OCI-LY7 (cell line): Measurements from ENCODE around the gene HEY2. TPM values are rescaled to one million over a fixed set of nuclear protein-coding genes. Genes with fewer than 3 reads are reported as not detected.

Source experiments
- BruUV-seq: library from RNA; stranded (reverse); fragments of 400-500 nt; replicated peaks from 2 replicates; lab custom pipeline; 2021; lab: Mats Ljungman, UMichigan
- CTCF ChIA-PET: fragments of 300-600 bp; sonication (Branson Sonifier 250); formaldehyde crosslinking; loops from one replicate; lab custom pipeline; 2022; ENCODE audit warnings: antibody characterized with exemption; ENCODE audit not compliant: unreplicated experiment; lab: Charles Lee
- POLR2A ChIA-PET: fragments of 300-600 bp; sonication (Branson Sonifier 250); formaldehyde crosslinking; loops from one replicate; lab custom pipeline; 2022; ENCODE audit warnings: antibody characterized with exemption; lab: Charles Lee
- DNase-seq: peaks from one replicate; pipeline ENCODE4 v3.0.0-alpha.2; 2015; ENCODE audit warnings: low spot score
- H2AFZ ChIP-seq: fragments of 200-600 bp; sonication (generic), shearing (Covaris generic); 2 replicates; pipeline ENCODE4 v1.6.1; 2014; ENCODE audit warnings: mild to moderate bottlenecking, antibody characterized with exemption, low read length, moderate library complexity
- H3K27ac ChIP-seq: fragments of 200-600 bp; sonication (generic); 2 replicates; pipeline ENCODE4 v1.5.1; 2014; ENCODE audit warnings: mixed run types, low read depth, mild to moderate bottlenecking, moderate library complexity, low read length, inconsistent platforms; ENCODE audit not compliant: poor library complexity, severe bottlenecking
- H3K36me3 ChIP-seq: fragments of 200-600 bp; sonication (generic); 2 replicates; pipeline ENCODE4 v1.6.1; 2014; ENCODE audit warnings: mild to moderate bottlenecking, antibody characterized with exemption, low read length, moderate library complexity, mixed read lengths; ENCODE audit not compliant: insufficient read depth
- H3K4me1 ChIP-seq: fragments of 200-600 bp; sonication (generic); 2 replicates; pipeline ENCODE4 v1.5.1; 2014; ENCODE audit warnings: mild to moderate bottlenecking, low read length; ENCODE audit not compliant: insufficient read depth, poor library complexity, severe bottlenecking
- H3K4me2 ChIP-seq: fragments of 200-600 bp; sonication (generic); 2 replicates; pipeline ENCODE4 v1.6.1; 2014; ENCODE audit warnings: mild to moderate bottlenecking, low read length
- H3K4me3 ChIP-seq: fragments of 200-600 bp; sonication (generic); 2 replicates; pipeline ENCODE4 v1.5.1; 2014; ENCODE audit warnings: mild to moderate bottlenecking, low read depth, low read length; ENCODE audit not compliant: poor library complexity, severe bottlenecking
- H3K79me2 ChIP-seq: fragments of 200-600 bp; sonication (generic); 2 replicates; pipeline ENCODE4 v1.6.1; 2016; ENCODE audit warnings: low read depth, mild to moderate bottlenecking, low read length, moderate library complexity, mixed read lengths; ENCODE audit not compliant: insufficient read depth
- H3K9me2 ChIP-seq: fragments of 200-600 bp; sonication (generic); 2 replicates; pipeline ENCODE4 v1.6.1; 2016; ENCODE audit warnings: mild to moderate bottlenecking, low read length, mixed read lengths; ENCODE audit not compliant: insufficient read depth
- H3K9me3 ChIP-seq: fragments of 200-600 bp; sonication (generic); 2 replicates; pipeline ENCODE4 v1.6.1; 2014; ENCODE audit warnings: mild to moderate bottlenecking, mixed run types, low read length, mixed read lengths
- H4K20me1 ChIP-seq: fragments of 200-600 bp; sonication (generic); 2 replicates; pipeline ENCODE4 v1.6.1; 2014; ENCODE audit warnings: mild to moderate bottlenecking, antibody characterized with exemption, low read length, moderate library complexity, mixed read lengths; ENCODE audit not compliant: insufficient read depth
- EZH2phosphoT487 ChIP-seq: fragments of 200-600 bp; sonication (generic); IDR thresholded peaks from 2 replicates; pipeline ENCODE4 v1.6.1; 2018; ENCODE audit warnings: low read depth, borderline replicate concordance, mild to moderate bottlenecking, mixed run types, antibody characterized with exemption, low read length, moderate library complexity, mixed read lengths
- intact Hi-C: fragments of 100-400 bp; cut with micrococcal nuclease; formaldehyde crosslinking; loops from one replicate; pipeline ENCODE4 v1.10.0; 2022; ENCODE audit not compliant: unreplicated experiment
- total RNA-seq, 2 experiments: library from RNA; depleted of rRNA in 1 of 2; stranded (reverse); fragments of >200 nt in 1 of 2; shearing (Covaris generic) in 1 of 2; gene quantifications; 2 replicates each; pipeline ENCODE4 v1.2.3, GENCODE V29; 2014 to 2022
- TF ChIP-seq, protein P1 (sequence below): fragments of 200-600 bp; sonication (generic); conservative IDR thresholded peaks from 2 replicates; pipeline ENCODE4 v1.5.1; 2014; ENCODE audit warnings: mild to moderate bottlenecking, antibody characterized with exemption, low read length, moderate library complexity, mixed read lengths

The HEY2 gene
- total RNA-seq, 2 experiments from 2014 or later = 0.32 to 1.3 TPM

DNA sequence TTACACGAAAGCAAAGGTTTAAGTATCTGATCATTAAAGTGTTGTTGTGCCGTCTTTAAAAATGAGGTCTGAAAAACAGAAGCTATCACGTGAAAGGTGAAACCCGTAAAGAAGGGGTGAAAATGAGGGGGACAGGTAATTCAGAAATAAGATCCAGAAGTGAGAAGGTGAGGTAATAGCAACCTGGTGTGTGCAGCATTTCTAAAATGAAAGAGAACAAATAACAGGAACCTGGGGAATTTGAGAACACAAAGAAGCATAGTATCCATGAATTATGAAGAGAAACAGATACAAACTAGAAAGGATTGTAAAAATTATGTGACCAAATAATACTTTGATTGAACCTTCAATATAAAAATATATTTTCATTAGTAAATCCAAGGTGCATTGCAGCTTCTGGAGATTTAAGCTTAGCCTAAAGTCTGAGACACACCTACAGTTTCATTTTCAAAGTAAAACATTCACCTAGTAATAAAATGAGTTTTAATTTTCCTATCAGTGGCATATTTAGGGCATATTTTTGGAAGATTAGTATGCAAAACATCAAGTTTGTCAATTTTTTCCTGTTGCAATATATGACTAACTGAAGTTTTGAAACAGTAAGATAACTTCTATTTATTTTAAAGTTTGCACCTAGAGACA, 1.4 kb downstream of the HEY2 start:
- no peaks in the 10 kb centered on the region for H4K20me1 ChIP-seq
- peaks cover 46% of the 10 kb centered on the region for H3K4me1 ChIP-seq
- BruUV-seq = no TSS peak
- H3K4me3 ChIP-seq = peak overlapping the region; percentile 73
- no peaks in the 10 kb centered on the region for H3K9me3 ChIP-seq
- intact Hi-C loops = loop anchor here (5.0 kb wide), 1 partner anchor 239 kb away; no protein-coding TSS in a partner anchor
- H3K9me2 ChIP-seq = no peaks in the 10 kb centered on the region
- ChIA-PET CTCF (interaction anchor here (1.4 kb wide), 1 partner anchor 438 kb away, joined by 3 read pairs; no protein-coding TSS in a partner anchor), POLR2A (interaction anchor here (0.9 to 1.9 kb wide), 4 partner anchors 72 to 404 kb away, joined by 3 to 6 read pairs (median 6); no protein-coding TSS in a partner anchor)
- H2AFZ ChIP-seq = peak overlapping the region; percentile 92; the same call in 1 of the 2 replicates
- H3K27ac ChIP-seq = no peak overlapping the region
- TF ChIP-seq, protein P1, sequence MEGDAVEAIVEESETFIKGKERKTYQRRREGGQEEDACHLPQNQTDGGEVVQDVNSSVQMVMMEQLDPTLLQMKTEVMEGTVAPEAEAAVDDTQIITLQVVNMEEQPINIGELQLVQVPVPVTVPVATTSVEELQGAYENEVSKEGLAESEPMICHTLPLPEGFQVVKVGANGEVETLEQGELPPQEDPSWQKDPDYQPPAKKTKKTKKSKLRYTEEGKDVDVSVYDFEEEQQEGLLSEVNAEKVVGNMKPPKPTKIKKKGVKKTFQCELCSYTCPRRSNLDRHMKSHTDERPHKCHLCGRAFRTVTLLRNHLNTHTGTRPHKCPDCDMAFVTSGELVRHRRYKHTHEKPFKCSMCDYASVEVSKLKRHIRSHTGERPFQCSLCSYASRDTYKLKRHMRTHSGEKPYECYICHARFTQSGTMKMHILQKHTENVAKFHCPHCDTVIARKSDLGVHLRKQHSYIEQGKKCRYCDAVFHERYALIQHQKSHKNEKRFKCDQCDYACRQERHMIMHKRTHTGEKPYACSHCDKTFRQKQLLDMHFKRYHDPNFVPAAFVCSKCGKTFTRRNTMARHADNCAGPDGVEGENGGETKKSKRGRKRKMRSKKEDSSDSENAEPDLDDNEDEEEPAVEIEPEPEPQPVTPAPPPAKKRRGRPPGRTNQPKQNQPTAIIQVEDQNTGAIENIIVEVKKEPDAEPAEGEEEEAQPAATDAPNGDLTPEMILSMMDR = no peak
- no peak for TF ChIP-seq EZH2phosphoT487
- no peaks in the 10 kb centered on the region for H3K79me2 ChIP-seq
- DNase-seq = no peak
- peak overlapping the region; percentile 92 for H3K4me2 ChIP-seq
- no peaks in the 10 kb centered on the region for H3K36me3 ChIP-seq

DNA sequence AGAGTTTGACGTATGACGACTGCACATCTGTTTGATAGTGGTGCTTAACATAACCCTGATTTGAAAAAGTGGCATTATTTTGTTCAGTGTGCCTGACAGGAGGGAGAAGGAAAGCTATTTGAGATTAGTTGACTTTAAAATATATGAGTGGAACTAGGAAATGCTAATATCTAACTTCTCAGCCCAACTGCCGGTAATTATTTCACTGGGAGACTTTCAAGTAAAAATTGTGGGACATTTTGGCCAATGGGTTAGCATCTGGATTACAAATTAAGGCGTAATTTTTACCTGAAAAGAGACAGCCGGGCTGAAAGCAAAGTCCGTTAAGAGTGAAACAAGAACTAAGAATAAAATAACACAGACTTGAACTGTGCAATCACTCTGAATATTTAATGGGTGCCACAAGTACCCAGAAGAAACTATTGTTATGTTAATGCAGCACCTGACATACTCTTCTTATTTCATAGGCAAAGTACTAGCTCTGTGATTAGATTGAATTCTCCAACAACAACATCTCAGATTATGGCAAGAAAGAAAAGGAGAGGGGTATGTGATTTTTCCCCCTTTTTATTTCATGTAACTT, 2.0 kb downstream of the HEY2 start:
- H4K20me1 ChIP-seq = no peaks in the 10 kb centered on the region
- no peaks in the 10 kb centered on the region for H3K79me2 ChIP-seq
- H3K4me3 ChIP-seq = peak overlapping the region; percentile 18
- H3K27ac ChIP-seq = no peak overlapping the region
- POLR2A ChIA-PET = interaction anchor here (0.5 to 1.9 kb wide), 11 partner anchors 10 to 450 kb away, joined by 3 to 6 read pairs (median 4); partner anchors contain the start of gene HDDC2
- peak overlapping the region; percentile 92 for H3K4me2 ChIP-seq
- H3K36me3 ChIP-seq = no peaks in the 10 kb centered on the region
- H3K9me2 ChIP-seq = no peaks in the 10 kb centered on the region
- intact Hi-C loops = loop anchor here (5.0 kb wide), 1 partner anchor 239 kb away; no protein-coding TSS in a partner anchor
- CTCF ChIA-PET = interaction anchor here (1.4 kb wide), 1 partner anchor 438 kb away, joined by 3 read pairs; no protein-coding TSS in a partner anchor
- no peaks in the 10 kb centered on the region for H3K9me3 ChIP-seq
- no peak for DNase-seq
- H3K4me1 ChIP-seq = peaks cover 46% of the 10 kb centered on the region
- TF ChIP-seq, protein P1 = no peak
- peak; percentile 97 for TF ChIP-seq EZH2phosphoT487
- no TSS peak for BruUV-seq
- H2AFZ ChIP-seq = no peak overlapping the region
